GOT3 (cell line): Measurements from ENCODE around the gene CDC25C.
A peak's percentile ranks its signal among the peaks of the same experiment; 100 is the strongest.
"Not testable (repeated sequence)": the region's sequence is repeated elsewhere in the genome, so short reads cannot be mapped to it uniquely, and the experiment has no call there.

Experiments used
- DNase-seq: peaks from one replicate; lab custom pipeline; 2025; ENCODE audit warnings: mixed read lengths; lab: John Stamatoyannopoulos, UW

Gene CDC25C

GRCh38 chr5:138346889-138347288 is 15.3 kb upstream of the CDC25C start:
- DNase-seq = no peak

GRCh38 chr5:138344887-138345622 is 13.5 kb upstream of the CDC25C start:
- DNase-seq = no peak

DNA sequence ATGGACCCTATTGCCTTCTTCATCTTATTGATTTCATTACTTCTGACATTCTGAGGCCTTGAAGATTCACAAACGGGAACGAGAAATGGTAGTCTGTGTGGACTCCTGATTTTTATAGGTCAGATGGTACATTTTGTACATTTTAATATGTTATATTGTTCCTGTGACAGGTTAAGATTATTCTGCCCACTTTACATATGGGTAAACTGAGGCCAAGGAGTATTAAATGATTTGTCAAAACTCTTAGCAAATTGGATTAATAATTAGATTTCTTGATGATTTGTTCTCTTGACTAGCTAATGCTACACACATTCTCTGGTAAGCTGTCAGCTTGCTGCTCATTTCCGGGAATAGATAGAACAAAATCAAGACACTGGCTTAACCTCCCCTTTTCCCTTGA is 8.4 kb upstream of the CDC25C start:
- DNase-seq = no peak

GRCh38 chr5:138339464-138339863 is 7.9 kb upstream of the CDC25C start:
- DNase-seq = no peak

GRCh38 chr5:138339091-138339456 is 7.5 kb upstream of the CDC25C start:
- DNase-seq = no peak

- no peak for DNase-seq
Measured at GRCh38 chr5:138338411-138339090, 6.9 kb upstream of the CDC25C start.

DNA sequence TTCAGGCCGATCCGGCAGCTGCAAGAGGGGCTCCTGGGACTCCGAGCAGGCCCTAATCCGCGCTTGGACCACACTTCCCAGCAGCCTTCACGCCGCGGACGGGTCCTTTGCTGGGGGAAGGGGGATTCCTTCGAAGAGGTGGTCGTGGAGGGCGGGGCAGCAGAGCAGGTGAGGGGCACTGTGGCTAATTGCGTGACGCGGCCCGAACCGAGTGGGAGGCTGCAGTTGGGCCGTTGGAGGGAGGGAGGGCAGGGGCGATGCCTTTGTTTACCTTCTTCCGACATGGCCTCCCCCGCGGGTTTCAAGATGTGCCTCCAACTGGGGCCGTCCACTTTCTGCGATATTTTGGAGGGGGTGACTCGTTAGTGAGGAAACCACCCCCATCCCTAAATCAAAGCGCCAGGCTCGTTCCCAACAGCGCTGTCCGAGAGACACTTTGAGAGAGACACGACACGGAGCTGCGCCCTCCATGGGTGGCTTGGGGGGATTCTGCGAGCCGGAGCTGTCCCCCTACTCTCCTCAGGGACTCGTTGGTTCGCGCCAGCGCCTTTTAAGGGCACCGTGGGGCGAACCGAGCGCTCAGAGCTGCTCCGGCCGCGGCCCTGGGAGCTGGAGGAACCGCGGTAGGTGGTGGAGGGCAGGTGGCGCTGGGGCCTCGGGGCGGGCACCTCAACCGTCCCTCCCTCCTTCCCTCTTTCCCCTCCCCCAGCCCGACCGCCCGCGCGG is 6.2 kb upstream of the CDC25C start, which contains the start of gene FAM53C:
Gene FAM53C, plus strand, starts transcription at position 582 of the 726 bp plus-strand sequence. CDS start 3,070 bp downstream, outside the sequence.
- peak; percentile 93 for DNase-seq

DNA sequence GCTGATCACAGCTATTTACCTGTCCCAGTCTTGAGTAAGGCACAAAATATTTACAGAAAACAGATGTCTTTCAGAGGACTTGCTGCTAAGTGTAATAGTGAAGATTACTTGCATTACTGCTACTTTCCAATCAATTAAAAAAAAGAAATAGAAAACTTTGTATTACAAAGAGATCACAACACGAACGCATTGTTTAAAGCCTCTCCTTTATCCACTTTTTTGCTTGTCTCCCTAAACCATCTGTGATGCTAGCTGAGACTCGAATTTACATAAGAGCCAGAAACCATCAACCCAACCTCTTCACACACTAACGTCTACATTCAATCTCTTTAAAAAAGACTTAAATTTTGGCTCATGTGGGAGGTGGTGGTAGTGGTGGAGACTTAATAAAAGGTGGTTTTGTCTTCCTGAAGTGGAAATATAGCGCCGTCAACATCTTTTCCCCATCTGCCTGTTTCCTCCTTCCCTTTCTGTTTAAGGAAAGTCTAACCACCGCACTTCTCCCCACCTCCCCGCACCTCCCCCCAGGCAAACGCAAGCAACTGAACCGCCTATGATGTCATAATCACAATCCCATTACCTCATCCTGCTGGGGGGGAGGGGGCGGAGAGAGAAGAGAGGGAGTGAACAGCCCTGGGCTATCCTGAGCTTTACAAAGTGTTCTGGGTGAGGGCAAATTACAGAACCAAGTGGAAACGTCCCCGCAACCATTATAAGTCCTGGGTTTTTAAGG is 5.5 kb upstream of the CDC25C start:
- no peak for DNase-seq

- DNase-seq = no peak
Measured at GRCh38 chr5:138334867-138335447, 3.4 kb upstream of the CDC25C start.

GRCh38 chr5:138330813-138331448 is 673 bp downstream of the CDC25C start:
- DNase-seq = no peak

- not testable (repeated sequence) for DNase-seq
Measured at GRCh38 chr5:138318211-138318610, 13.4 kb downstream of the CDC25C start.

- DNase-seq = no peak
Measured at GRCh38 chr5:138316355-138316754, 15.2 kb downstream of the CDC25C start.

GRCh38 chr5:138315751-138316278 is 15.8 kb downstream of the CDC25C start:
- no peak for DNase-seq

GRCh38 chr5:138305797-138306196 is 25.8 kb downstream of the CDC25C start:
- DNase-seq = no peak

GRCh38 chr5:138303372-138303771 is 28.2 kb downstream of the CDC25C start:
- no peak for DNase-seq

GRCh38 chr5:138289296-138289695 is 42.3 kb downstream of the CDC25C start:
- no peak for DNase-seq

DNA sequence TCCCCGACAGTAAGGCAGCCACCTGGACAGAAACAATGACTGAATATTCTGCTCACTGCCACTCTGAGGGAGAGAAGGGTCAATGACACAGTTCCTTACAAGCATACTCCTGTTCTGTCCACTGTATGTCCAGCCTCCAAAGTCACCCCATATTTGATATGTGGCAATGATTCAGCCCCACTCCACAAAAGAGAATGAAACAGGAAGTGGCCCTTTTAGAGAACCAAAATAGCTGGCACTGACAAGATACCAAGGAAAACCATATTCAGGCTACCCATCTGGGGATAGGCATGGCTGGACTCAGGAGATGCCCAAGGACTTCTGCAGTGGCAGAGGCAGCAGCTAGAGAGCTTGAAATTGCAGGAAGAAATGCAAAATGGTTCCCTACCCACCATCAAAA is 44.4 kb downstream of the CDC25C start:
- no peak for DNase-seq

DNA sequence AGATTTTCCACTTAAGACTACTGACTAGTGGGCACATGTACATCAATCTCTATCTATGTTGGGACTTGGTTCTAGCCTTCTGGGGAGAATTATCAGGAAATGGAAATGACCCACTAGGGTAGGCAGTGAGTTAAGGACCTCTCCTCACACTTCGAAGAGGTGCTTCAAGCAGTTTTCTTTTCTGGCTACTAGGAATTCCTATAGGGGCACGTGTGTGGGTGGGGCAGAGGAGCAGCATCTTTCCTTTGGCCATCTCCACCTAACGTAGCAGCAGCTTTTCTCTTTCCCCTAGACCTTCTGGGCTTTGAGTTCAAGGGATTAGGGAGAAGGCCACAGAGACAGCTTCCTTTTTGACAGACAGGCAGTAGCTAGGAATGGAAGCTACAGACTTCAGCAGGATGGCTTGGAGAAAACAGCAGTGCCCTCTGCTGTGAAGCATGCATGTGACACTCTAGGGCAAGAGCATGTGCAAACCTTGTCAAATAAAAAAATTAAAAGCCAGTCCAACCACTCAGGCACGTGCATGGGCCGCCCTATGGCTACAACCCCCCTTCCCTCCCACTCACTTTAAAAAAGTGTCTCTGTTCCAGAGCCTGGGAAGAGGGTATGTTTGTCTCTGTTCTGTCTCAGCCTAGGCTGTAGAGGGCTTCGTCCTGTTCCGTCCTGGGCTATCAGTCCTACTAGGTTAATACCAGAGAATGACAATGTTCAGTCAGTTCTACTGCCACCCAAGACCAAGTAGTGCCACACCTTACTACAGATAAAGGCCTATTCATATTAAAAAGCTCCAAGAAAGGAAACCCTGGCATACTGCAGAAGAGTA is 48.5 kb downstream of the CDC25C start:
- no peak for DNase-seq

- DNase-seq = no peak
Measured at GRCh38 chr5:138280915-138281314, 50.7 kb downstream of the CDC25C start.

DNA sequence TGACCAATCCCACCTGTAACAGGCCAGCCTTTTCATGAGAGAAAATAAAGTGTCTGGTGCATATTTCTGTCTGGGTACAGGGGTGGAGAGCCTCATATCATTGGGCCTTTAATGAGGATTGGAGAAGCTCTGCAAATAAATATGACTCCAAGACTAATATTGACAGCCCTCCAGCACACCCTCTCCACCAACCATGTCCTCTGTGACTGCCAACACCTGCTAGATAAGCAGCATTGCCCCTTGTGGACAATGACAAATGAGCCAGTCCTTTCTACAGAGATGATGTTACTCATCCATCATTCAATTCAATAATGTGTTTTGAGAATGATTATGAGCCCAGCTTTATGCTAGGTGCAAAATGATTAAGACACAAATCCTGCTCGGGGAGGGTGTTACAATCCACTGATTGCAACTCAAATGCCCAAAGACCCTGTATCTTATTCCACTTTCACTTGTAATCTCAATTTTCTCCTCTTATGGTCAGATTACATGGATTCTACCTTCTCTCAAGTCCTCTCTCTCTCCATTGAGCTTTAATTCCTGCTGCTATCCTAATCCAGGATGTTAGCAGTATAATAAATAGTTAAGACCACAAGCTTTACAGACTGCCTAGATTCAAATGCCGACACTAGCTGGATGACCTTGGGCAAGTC is 55.1 kb downstream of the CDC25C start:
- DNase-seq = no peak
